A673 (cell line): ENCODE results near the gene PPARG. TPM values are rescaled to one million over a fixed set of nuclear protein-coding genes. Genes with fewer than 3 reads are reported as not detected.

ENCODE experiments used
- BruUV-seq: library from RNA; stranded (reverse); fragments of 400-500 nt; replicated peaks from 2 replicates; lab custom pipeline; 2021; lab: Mats Ljungman, UMichigan
- CTCF ChIA-PET: fragments of 300-600 bp; sonication (Branson Sonifier 250); formaldehyde crosslinking; loops from one replicate; lab custom pipeline; 2022; ENCODE audit warnings: antibody characterized with exemption; lab: Charles Lee
- POLR2A ChIA-PET: fragments of 300-600 bp; sonication (Branson Sonifier 250); formaldehyde crosslinking; loops from one replicate; lab custom pipeline; 2022; ENCODE audit warnings: antibody characterized with exemption; ENCODE audit not compliant: low non-redundant PET; lab: Charles Lee
- DNase-seq: peaks from one replicate; pipeline ENCODE4 v3.0.0-alpha.2; 2015; ENCODE audit warnings: low spot score
- H3K27ac ChIP-seq: fragments of 200-600 bp; sonication (generic); 2 replicates; pipeline ENCODE4 v1.5.1; 2016; ENCODE audit warnings: mixed run types, low read depth, mild to moderate bottlenecking, mixed read lengths, antibody characterized with exemption, low read length; ENCODE audit not compliant: poor library complexity, severe bottlenecking
- H3K27me3 ChIP-seq: fragments of 200-600 bp; sonication (generic); replicated peaks from 2 replicates; pipeline ENCODE4 v1.6.1; 2017; ENCODE audit warnings: mixed run types, low read depth, mild to moderate bottlenecking, mixed read lengths, antibody characterized with exemption, low read length; ENCODE audit not compliant: insufficient read depth, poor library complexity
- H3K36me3 ChIP-seq: fragments of 200-600 bp; sonication (generic); 2 replicates; pipeline ENCODE4 v1.6.1; 2016; ENCODE audit warnings: mixed run types, mild to moderate bottlenecking, mixed read lengths, antibody characterized with exemption, low read length; ENCODE audit not compliant: insufficient read depth, poor library complexity, severe bottlenecking
- H3K4me1 ChIP-seq: fragments of 200-600 bp; sonication (generic); 2 replicates; pipeline ENCODE4 v1.6.1; 2017; ENCODE audit warnings: mixed run types, mild to moderate bottlenecking, mixed read lengths, antibody characterized with exemption, low read length; ENCODE audit not compliant: insufficient read depth, poor library complexity, severe bottlenecking
- H3K4me3 ChIP-seq: fragments of 200-600 bp; sonication (generic); 2 replicates; pipeline ENCODE4 v1.5.1; 2016; ENCODE audit warnings: low read depth, mixed run types, mild to moderate bottlenecking, mixed read lengths, low read length; ENCODE audit not compliant: poor library complexity, severe bottlenecking
- H3K9me3 ChIP-seq: fragments of 200-600 bp; sonication (generic); 2 replicates; pipeline ENCODE4 v1.6.1; 2016; ENCODE audit warnings: mixed run types, low read depth, mild to moderate bottlenecking, mixed read lengths, antibody characterized with exemption, low read length; ENCODE audit not compliant: poor library complexity, severe bottlenecking
- EZH2 ChIP-seq: fragments of 200-600 bp; sonication (generic); IDR thresholded peaks from 2 replicates; pipeline ENCODE4 v1.6.1; 2017; ENCODE audit warnings: borderline replicate concordance, low read depth, mild to moderate bottlenecking, mixed read lengths, antibody characterized with exemption, low read length; ENCODE audit not compliant: poor library complexity, severe bottlenecking
- intact Hi-C: fragments of 100-400 bp; cut with micrococcal nuclease; formaldehyde crosslinking; loops from one replicate; pipeline ENCODE4 v1.10.0; 2022; ENCODE audit not compliant: unreplicated experiment
- total RNA-seq: library from RNA; stranded (reverse); gene quantifications from 2 replicates; pipeline ENCODE4 v1.2.3, GENCODE V29; 2021
- TF ChIP-seq, protein P1 (sequence below): fragments of 300-800, 200-600 bp; sonication (generic); conservative IDR thresholded peaks from 2 replicates; pipeline ENCODE4 v1.5.1; 2017; ENCODE audit warnings: low read depth, mild to moderate bottlenecking, antibody characterized with exemption, low read length, moderate library complexity, mixed read lengths

Gene PPARG
- total RNA-seq, 1 experiment from 2014 or later, result 0.62 TPM

DNA sequence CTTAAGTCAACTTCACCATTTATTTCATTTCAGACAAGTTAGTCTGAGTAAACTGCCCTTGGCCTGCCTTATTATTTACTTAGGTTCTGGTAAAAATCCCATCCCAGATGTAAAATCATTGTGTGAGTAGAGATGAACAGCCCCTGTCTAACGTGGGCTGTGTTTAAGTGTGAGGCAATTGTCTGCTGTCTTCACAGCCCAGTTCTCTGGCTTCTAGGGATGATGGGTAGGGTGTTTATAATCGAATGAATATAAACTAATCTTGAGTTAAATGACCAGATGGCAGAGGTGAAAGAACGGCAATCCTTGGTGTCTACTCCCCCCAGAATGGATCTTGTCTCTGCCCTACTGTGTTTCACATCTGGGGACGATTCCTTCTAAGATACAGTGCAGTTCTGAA, 20.8 kb downstream of the PPARG start:
- Histone ChIP-seq H3K4me1 (no peaks in the 10 kb centered on the region), H3K9me3 (no peaks in the 10 kb centered on the region), H3K27ac (no peak overlapping the region), H3K36me3 (no peaks in the 10 kb centered on the region), H3K4me3 (no peak overlapping the region), H3K27me3 (peaks cover 4% of the 10 kb centered on the region)
- ChIA-PET POLR2A (no interaction called here), CTCF (no interaction called here)
- TF ChIP-seq, protein P1, sequence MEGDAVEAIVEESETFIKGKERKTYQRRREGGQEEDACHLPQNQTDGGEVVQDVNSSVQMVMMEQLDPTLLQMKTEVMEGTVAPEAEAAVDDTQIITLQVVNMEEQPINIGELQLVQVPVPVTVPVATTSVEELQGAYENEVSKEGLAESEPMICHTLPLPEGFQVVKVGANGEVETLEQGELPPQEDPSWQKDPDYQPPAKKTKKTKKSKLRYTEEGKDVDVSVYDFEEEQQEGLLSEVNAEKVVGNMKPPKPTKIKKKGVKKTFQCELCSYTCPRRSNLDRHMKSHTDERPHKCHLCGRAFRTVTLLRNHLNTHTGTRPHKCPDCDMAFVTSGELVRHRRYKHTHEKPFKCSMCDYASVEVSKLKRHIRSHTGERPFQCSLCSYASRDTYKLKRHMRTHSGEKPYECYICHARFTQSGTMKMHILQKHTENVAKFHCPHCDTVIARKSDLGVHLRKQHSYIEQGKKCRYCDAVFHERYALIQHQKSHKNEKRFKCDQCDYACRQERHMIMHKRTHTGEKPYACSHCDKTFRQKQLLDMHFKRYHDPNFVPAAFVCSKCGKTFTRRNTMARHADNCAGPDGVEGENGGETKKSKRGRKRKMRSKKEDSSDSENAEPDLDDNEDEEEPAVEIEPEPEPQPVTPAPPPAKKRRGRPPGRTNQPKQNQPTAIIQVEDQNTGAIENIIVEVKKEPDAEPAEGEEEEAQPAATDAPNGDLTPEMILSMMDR, result no peak
- TF ChIP-seq EZH2, result no peak
- intact Hi-C loops, result loop anchor here (10.0 kb wide), 1 partner anchor 155 kb away; no protein-coding TSS in a partner anchor
- no TSS peak for BruUV-seq
- DNase-seq, result no peak

DNA sequence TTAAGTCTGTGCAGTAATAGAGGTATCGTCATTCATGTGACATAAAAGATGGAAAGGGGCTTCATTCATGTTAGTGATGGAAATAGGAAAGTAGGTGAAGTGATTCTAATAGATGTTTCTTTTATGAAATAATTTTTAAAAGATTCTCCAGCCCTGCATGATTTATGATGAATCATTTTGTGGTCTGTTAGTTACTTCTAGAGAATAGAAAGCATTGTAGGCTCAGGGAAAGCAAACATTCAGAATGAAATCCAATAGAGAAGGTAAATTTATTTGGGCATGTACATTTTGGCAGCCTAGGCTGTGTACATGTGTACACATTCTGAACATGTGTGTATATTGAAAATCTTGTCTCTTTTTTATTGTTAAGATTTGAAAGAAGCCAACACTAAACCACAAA, 23.1 kb downstream of the PPARG start:
- CTCF ChIA-PET, result no interaction called here
- H3K4me3 ChIP-seq, result no peak overlapping the region
- H3K27ac ChIP-seq, result no peak overlapping the region
- BruUV-seq, result no TSS peak
- POLR2A ChIA-PET, result no interaction called here
- H3K27me3 ChIP-seq, result peaks cover 12% of the 10 kb centered on the region
- DNase-seq, result no peak
- H3K36me3 ChIP-seq, result no peaks in the 10 kb centered on the region
- no peak for TF ChIP-seq EZH2
- TF ChIP-seq, protein P1, result no peak
- intact Hi-C loops, result no loop called here
- H3K4me1 ChIP-seq, result no peaks in the 10 kb centered on the region
- H3K9me3 ChIP-seq, result no peaks in the 10 kb centered on the region

DNA sequence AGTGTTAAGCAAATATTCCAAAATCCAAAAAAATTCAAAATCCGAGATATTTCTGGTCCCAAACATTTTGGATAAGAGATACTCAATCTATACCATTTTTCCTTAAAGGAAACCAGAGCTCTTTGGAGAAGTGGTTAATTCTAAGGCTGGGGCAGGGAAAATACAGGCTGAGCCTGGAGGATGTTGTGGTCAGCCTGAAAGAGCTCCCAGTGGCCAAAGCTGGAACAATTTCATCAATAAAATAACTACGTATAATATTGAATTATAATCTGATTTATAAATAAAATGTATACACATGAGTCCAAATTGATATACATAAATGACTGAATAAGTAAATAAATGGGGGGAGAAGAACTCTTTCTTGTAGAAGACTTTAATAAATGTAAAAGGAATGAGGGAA, 24.6 kb downstream of the PPARG start:
- CTCF ChIA-PET, result no interaction called here
- DNase-seq, result no peak
- POLR2A ChIA-PET, result no interaction called here
- H3K36me3 ChIP-seq, result no peaks in the 10 kb centered on the region
- no peak overlapping the region for H3K4me3 ChIP-seq
- intact Hi-C loops, result no loop called here
- H3K4me1 ChIP-seq, result no peaks in the 10 kb centered on the region
- no TSS peak for BruUV-seq
- H3K27ac ChIP-seq, result no peak overlapping the region
- TF ChIP-seq, protein P1, result no peak
- no peaks in the 10 kb centered on the region for H3K9me3 ChIP-seq
- H3K27me3 ChIP-seq, result peaks cover 19% of the 10 kb centered on the region
